Ishikawa (cell line): Measurements from ENCODE around the gene C11orf68.

Experiments used
- CEBPB ChIP-seq: IDR thresholded peaks from 2 replicates; pipeline ENCODE4 v1.6.1; 2012
- CREB1 ChIP-seq: IDR thresholded peaks from 2 replicates; pipeline ENCODE4 v1.6.1; 2012; ENCODE audit warnings: low read depth
- EGR1 ChIP-seq: IDR thresholded peaks from 2 replicates; pipeline ENCODE4 v1.6.1; 2012
- EP300 ChIP-seq: IDR thresholded peaks from 2 replicates; pipeline ENCODE4 v1.6.1; 2012; ENCODE audit warnings: borderline replicate concordance
- FOXM1 ChIP-seq: IDR thresholded peaks from 2 replicates; pipeline ENCODE4 v1.6.1; 2012; ENCODE audit warnings: low read depth, borderline replicate concordance
- NFIC ChIP-seq: IDR thresholded peaks from 2 replicates; pipeline ENCODE4 v1.6.1; 2012
- RAD21 ChIP-seq: IDR thresholded peaks from 2 replicates; pipeline ENCODE4 v1.6.1; 2012; ENCODE audit warnings: low read depth
- TAF1 ChIP-seq: IDR thresholded peaks from 2 replicates; pipeline ENCODE4 v1.6.1; 2012; ENCODE audit warnings: low read depth, mild to moderate bottlenecking
- TCF12 ChIP-seq: IDR thresholded peaks from 2 replicates; pipeline ENCODE4 v1.6.1; 2012; ENCODE audit warnings: low read depth
- TEAD4 ChIP-seq: IDR thresholded peaks from 2 replicates; pipeline ENCODE4 v1.6.1; 2012
- YY1 ChIP-seq: IDR thresholded peaks from 2 replicates; pipeline ENCODE4 v1.6.1; 2012; ENCODE audit warnings: low read depth
- ZBTB7A ChIP-seq: IDR thresholded peaks from 2 replicates; pipeline ENCODE4 v1.6.1; 2012; ENCODE audit warnings: low read depth
- TF ChIP-seq, protein P1 (sequence below): IDR thresholded peaks from 2 replicates; pipeline ENCODE4 v1.6.1; 2012
- TF ChIP-seq, protein P2 (sequence below): IDR thresholded peaks from 2 replicates; pipeline ENCODE4 v1.6.1; 2012; ENCODE audit warnings: low read depth, mild to moderate bottlenecking
- TF ChIP-seq, protein P3 (sequence below): IDR thresholded peaks from 2 replicates; pipeline ENCODE4 v1.6.1; 2012

C11orf68 gene

DNA sequence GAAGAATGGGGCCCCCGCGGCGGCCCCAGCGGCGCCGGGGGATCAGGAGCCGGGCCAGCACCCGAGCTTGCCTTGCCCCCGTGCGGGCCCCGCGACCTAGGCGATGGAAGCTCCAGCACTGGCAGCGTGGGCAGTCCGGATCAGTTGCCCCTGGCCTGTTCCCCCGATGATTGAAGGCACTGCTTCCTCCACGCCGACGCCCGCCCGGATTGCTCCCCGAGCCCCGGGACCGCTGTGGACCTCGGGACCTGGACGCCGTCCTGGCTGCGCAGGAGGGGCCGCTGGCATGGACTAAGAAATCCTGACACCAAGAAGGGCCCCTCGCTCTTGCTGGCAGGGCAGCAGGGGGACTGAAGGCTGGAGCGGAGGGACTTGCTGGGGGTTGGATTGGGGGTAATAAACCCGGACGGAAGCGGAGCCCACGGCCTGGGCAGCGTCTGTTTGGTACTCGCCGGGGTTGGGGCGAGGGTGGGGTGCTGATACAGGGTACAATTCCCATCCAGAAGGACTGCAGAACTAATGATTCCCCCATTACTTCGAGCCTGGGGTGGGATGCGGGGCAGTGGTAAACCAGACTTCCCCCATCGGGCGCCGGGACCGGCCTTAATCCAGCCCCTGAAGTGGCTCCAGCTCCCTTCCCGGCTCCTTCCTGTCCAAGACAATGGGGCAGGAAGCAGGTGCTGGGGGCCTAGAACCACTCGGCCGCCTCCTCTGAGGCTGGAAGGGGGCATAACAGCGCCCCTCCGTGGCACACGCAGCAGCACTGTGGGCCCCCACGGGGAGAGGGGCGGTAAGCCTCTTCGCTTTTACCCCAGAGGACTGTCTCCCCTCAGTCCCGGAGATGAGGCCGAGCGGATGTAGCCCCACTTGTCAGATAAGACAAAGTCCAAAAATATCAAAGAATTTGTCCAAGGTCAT, 27.4 kb downstream of the C11orf68 start:
- TF ChIP-seq CREB1 (no peak), EGR1 (no peak), RAD21 (no peak), YY1 (no peak), TEAD4 (no peak)
- TF ChIP-seq, protein P1, sequence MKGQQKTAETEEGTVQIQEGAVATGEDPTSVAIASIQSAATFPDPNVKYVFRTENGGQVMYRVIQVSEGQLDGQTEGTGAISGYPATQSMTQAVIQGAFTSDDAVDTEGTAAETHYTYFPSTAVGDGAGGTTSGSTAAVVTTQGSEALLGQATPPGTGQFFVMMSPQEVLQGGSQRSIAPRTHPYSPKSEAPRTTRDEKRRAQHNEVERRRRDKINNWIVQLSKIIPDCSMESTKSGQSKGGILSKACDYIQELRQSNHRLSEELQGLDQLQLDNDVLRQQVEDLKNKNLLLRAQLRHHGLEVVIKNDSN, result no peak

DNA sequence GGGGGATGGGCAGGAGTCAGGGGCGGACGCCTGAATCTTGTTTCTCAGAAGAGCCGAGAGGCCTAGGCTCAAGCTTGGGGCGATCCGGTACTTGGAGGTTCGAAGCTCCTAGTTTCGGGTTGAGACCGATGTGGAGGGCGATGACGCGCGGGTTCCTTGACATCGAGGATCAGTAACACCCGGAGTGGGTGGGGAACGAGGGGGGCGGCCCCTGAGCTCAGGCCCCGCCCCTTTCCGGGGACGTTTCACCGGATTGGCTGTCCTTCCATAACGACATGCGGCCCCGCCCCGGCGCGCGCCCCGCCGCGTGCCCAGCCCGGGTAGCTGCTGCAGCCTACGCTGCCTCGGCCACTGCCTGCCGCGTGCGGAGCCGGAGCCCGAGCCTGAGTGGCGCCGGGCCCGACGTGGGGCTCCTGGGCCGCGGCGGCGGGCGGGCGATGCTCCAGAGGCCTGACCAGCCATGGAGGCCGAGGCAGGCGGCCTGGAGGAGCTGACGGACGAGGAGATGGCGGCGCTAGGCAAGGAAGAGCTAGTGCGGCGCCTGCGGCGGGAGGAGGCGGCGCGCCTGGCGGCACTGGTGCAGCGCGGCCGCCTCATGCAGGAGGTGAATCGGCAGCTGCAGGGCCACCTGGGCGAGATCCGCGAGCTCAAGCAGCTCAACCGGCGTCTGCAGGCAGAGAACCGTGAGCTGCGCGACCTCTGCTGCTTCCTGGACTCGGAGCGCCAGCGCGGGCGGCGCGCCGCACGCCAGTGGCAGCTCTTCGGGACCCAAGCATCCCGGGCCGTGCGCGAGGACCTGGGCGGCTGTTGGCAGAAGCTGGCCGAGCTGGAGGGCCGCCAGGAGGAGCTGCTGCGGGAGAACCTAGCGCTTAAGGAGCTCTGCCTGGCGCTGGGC, 28.3 kb downstream of the C11orf68 start, which contains the start of gene CCDC85B:
TSS of gene CCDC85B (plus strand) at position 350 of the 895 bp plus-strand sequence. CDS start at position 461, 111 bp downstream.
- TF ChIP-seq, protein P2, sequence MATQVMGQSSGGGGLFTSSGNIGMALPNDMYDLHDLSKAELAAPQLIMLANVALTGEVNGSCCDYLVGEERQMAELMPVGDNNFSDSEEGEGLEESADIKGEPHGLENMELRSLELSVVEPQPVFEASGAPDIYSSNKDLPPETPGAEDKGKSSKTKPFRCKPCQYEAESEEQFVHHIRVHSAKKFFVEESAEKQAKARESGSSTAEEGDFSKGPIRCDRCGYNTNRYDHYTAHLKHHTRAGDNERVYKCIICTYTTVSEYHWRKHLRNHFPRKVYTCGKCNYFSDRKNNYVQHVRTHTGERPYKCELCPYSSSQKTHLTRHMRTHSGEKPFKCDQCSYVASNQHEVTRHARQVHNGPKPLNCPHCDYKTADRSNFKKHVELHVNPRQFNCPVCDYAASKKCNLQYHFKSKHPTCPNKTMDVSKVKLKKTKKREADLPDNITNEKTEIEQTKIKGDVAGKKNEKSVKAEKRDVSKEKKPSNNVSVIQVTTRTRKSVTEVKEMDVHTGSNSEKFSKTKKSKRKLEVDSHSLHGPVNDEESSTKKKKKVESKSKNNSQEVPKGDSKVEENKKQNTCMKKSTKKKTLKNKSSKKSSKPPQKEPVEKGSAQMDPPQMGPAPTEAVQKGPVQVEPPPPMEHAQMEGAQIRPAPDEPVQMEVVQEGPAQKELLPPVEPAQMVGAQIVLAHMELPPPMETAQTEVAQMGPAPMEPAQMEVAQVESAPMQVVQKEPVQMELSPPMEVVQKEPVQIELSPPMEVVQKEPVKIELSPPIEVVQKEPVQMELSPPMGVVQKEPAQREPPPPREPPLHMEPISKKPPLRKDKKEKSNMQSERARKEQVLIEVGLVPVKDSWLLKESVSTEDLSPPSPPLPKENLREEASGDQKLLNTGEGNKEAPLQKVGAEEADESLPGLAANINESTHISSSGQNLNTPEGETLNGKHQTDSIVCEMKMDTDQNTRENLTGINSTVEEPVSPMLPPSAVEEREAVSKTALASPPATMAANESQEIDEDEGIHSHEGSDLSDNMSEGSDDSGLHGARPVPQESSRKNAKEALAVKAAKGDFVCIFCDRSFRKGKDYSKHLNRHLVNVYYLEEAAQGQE, result no peak
- TF ChIP-seq RAD21 (no peak), TAF1 (peak; percentile 60; the same call in 1 of the 2 replicates), NFIC (peak; percentile 54; the same call in 1 of the 2 replicates), TCF12 (peak; percentile 54), CREB1 (no peak), TEAD4 (no peak), YY1 (peak; percentile 46)
- TF ChIP-seq, protein P3, sequence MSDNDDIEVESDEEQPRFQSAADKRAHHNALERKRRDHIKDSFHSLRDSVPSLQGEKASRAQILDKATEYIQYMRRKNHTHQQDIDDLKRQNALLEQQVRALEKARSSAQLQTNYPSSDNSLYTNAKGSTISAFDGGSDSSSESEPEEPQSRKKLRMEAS, result peak; percentile 98

DNA sequence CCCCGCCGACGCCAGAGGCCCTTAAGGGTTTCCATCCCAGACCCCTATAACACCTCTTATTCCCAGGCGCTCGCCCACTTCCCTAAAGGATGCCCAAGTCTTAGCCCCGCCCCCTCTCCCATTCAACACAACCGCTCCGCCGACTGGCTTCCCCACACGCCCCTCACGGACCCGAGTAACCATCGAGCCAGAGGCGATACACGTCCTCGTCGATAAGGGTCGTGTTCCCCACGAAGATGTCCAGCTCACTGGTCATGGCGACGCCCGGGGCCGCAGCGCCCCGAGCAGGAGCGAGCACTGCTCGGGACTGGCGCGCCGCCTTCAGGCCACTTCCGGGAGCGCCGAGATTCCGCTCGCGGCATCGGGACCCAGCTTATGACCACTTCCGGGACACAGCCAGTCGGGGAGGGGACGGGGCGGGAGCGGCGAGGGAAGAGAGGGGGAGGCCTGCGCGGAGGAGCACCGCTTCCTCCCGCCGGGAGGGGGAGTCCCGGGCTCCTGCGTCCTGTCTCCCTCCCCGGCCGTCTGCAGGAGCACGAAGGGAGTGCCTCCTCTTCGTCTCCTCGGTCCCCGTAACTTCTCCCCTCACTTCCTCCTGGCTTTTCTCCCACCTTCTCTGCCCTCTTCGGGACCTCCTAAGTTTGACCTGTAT, 30.6 kb downstream of the C11orf68 start, which contains the start of gene FIBP:
TSS of gene FIBP (minus strand) at position 309 of the 652 bp plus-strand sequence. CDS start at position 256, 53 bp downstream.
- TF ChIP-seq EP300 (no peak), TCF12 (peak; percentile 79), YY1 (peak; percentile 76), EGR1 (no peak), CEBPB (no peak), TAF1 (peak; percentile 78), FOXM1 (no peak), TEAD4 (peak; percentile 48; the same call in 1 of the 2 replicates), CREB1 (peak; percentile 68; the same call in 1 of the 2 replicates), RAD21 (0 out of 2 replicates have a peak, but pooled peaks have one; percentile 21), NFIC (peak; percentile 15; the same call in 1 of the 2 replicates), ZBTB7A (0 out of 2 replicates have a peak, but pooled peaks have one; percentile 34)
- TF ChIP-seq, protein P1, result peak; percentile 16; the same call in 1 of the 2 replicates
- TF ChIP-seq, protein P2, result no peak
- TF ChIP-seq, protein P3, result peak; percentile 65

DNA sequence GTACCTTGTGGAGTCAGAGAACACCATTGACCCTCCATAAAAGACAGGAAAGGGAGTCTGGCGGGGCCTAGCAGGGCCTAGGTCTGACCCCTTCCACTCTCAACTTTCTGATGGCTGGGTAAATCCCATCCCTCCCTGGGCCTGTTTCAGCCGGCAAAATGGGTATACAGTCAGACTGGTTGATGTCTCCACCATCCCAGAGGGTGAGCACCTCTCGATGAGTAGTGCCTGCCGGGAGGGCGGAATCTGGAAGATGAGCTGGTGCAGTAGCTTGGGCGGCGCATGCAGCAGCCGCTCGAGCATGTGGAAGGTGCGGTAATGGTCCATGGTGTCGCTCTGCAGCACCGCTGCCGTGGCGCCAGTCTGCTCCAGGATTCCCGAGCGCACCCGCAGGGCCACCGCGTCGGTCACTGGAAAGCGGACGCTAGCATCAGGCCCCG, 31.1 kb downstream of the C11orf68 start:
- no peak for TF ChIP-seq ZBTB7A
- TF ChIP-seq TAF1, result no peak
- TF ChIP-seq NFIC, result no peak
- TF ChIP-seq EP300, result no peak
- no peak for TF ChIP-seq YY1
- TF ChIP-seq, protein P1, result no peak
- no peak for TF ChIP-seq CREB1
- no peak for TF ChIP-seq CEBPB
- no peak for TF ChIP-seq EGR1
- TF ChIP-seq, protein P2, result no peak
- TF ChIP-seq, protein P3, result no peak
- TF ChIP-seq FOXM1, result no peak
- no peak for TF ChIP-seq RAD21
- TF ChIP-seq TEAD4, result no peak
- TF ChIP-seq TCF12, result no peak
